DMS 273 treated with DMSO at 0.1 percent for 48 hours (cell line): Measurements from ENCODE around the gene NCCRP1.

ENCODE experiments used
- DNase-seq: peaks from one replicate; lab custom pipeline; 2025; lab: John Stamatoyannopoulos, UW

Gene NCCRP1

DNA sequence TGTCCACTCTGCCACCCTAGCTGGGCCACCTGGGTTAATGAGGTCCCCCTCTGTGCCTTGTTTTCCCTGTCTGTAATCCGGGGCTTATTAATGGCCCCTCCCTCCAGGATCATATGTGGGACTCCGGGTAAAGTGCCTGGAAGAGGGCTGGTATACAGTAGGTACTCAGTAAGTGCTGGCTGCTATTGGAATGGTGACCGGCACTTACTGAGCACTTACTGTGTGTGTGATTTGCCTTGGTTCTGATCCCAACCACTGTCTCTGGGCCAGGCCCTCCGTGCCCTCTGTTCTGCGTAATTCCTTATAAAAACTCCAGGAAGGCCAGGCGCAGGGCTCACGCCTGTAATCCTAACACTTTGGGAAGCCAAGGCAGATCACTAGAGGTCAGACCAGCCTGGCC lies 30.9 kb upstream of the NCCRP1 start:
- DNase-seq: no peak

DNA sequence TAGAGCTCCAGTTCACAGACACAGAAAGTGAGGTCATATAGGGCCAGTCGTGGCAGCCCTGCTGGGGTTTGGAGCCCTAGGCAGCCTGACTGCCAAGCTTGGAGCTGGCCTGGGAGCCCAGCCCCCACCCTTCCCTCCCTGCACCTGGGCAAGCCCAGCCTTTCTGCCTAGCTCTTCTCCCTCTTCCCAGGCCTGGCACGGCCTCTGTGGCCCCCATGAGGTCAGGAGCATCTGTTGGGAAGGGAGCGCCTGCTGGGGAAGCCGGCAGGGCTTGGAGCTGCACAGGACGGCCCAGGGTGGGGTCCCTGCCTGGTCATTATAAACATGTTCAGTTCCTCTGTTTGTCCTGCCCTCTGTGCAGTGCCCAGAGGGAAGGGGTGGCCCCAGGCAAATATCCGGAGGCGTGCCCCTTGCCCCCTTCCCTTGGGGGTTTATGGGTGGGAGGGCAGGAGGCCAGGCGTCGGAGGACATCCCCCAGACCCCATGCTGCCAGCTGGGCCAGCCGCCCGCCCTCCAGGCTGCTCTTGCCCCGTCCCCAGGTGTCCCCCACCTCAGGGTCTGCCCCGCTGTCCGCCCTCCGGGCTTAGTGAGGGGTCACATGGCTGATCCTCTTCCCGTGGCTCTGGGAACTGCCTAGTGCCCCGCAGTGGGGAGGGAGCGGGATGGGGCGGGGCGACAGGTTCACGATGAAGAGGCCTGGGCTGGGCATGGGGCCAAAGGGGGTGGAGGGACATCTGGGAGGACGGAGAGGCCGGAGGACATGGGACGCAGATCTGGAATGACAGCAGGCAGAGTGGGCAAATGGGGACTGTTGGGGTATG lies 30.0 kb upstream of the NCCRP1 start:
- peak; percentile 69 for DNase-seq

DNA sequence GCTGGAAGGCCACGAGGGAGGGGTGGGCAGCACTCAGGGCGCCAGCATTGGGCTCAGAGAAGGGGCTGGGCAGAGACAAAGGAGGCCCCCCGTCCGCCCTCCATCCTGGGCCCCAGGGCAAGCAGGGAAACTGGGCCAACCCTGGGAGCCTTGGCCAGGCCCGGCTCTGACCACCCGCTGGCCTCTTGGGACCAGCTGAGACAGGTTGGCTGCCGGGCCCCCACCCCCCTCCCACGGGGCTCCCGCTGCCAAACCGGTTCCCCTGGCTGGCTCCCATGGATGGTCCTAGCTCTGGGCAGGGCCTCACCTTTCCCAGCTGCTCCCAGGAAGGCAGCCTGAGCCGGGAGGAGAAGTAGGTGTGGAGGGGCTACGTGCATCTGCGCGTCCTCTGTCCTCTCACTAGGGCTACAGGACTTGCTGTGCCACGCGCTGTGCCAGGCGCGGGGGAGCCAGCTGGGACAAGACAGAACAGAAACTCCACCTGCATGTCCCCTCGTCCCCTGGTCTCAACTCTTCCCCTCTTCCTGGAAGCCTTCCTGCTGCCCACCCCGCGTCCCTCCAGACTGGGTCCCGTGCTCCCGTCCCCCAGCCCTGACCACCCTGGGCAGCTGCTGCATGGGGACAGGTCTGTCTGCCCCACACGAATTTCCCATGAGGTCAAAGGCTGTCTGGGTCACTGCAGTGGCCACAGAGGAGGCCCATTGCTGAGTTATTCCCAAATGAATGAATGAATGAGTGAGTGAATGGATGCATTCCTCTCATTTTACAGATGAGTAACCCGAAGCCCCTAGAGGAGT lies 29.1 kb upstream of the NCCRP1 start:
- DNase-seq: no peak

DNA sequence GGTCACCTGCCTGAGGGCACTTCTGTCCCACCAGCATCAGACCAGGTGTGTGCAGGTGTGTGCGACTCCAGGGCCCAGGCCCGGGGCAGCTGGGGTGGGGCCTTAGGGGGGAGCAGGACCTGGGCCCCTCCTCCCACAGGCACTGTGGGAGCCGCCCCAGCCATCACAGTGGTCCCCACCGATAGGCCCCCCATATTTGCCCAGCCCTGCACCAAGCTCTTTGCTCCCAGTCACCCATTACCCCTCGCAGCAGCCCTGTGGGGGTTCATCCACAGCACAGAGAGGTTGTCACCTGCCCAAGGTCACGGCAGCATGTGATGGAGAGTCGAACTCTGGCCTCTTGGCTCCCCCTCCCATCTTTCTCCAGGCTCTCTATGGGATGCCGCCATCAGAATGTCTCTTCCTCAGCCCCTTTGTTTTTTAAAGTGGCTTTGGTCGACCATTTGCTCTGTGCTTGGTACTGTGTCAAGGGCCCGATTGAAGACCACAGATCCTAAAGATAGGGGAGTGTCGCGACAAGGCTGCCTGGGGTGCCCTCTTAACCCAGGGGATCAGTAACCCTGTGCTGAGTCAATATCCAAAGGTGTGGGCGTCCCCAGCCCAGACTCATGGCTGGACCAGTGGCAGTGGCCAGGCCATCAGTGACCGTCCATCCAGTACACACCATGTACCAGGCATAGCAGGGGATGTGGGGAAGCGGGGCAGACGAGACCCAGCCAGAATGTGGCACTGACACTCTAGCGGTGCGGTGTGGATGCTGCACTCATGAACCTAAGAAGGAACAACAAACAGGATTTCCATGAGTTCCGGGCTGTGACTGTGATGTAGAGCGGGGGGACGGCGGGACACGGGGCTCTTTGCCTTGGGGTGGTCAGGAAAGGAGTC lies 28.3 kb upstream of the NCCRP1 start:
- no peak for DNase-seq

DNA sequence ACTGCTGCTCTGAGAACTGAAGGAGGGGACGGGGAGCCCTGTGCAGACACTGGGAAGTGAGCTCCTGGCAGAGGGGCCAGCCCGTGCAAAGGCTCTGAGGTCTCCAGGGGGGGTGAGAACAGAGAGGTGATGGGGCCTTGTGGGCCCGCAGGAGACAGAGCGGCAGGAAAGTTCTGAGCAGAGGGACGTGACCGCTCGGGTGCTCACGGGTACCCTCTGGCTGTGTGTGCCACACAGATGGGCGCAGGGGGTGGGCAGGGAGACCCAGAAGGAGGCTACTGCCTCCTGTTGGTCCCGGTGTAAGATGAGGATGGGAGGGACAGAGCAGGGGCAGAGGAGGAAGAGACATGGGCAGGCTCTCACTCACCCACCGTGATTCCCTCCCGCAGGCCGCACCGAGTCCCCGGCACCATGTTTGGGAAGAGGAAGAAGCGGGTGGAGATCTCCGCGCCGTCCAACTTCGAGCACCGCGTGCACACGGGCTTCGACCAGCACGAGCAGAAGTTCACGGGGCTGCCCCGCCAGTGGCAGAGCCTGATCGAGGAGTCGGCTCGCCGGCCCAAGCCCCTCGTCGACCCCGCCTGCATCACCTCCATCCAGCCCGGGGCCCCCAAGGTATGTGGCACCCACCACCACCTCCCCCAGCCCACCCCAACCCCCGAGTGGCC lies 27.5 kb upstream of the NCCRP1 start:
- no peak for DNase-seq

DNA sequence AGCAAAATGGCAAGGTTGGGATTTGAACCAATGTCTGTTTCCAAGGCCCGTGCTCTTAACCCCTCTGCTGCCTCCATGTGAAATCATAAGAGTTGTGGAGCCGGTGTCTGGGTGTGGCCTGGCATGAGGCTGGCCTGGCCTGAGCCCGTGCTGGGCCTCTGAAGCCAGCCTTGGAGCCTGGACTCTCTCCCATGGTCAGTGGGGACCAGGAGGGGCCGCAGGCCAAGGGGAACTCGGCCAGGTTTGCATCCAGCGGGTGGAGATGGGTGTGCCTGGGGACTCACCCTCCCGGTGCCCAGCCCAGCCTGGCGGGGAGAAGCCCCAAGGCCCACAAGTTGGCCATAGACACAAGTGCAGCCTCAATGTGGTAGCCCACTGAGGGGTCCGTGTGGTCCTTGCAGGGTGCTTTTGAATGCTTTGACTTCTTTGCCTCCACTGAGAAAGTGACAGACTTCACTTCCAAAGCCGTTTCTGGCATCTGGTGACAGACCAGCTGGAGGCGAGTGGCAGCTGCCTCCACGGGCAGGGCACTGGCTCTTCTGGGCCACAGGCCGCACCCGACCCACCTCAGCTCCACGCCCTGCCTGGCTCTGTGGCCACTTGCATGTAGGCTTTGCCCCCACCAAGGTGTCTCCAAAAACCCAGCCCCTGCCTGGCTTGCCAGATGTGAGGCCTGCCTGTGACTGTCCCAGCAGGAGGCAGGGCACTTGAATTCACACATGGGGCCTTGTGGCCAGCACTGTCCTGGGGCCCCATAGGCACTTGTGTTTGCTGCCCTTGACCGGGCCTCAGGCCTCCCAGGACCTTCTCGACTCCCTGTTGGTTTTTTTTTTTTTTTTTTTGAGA lies 26.2 kb upstream of the NCCRP1 start:
- no peak for DNase-seq

DNA sequence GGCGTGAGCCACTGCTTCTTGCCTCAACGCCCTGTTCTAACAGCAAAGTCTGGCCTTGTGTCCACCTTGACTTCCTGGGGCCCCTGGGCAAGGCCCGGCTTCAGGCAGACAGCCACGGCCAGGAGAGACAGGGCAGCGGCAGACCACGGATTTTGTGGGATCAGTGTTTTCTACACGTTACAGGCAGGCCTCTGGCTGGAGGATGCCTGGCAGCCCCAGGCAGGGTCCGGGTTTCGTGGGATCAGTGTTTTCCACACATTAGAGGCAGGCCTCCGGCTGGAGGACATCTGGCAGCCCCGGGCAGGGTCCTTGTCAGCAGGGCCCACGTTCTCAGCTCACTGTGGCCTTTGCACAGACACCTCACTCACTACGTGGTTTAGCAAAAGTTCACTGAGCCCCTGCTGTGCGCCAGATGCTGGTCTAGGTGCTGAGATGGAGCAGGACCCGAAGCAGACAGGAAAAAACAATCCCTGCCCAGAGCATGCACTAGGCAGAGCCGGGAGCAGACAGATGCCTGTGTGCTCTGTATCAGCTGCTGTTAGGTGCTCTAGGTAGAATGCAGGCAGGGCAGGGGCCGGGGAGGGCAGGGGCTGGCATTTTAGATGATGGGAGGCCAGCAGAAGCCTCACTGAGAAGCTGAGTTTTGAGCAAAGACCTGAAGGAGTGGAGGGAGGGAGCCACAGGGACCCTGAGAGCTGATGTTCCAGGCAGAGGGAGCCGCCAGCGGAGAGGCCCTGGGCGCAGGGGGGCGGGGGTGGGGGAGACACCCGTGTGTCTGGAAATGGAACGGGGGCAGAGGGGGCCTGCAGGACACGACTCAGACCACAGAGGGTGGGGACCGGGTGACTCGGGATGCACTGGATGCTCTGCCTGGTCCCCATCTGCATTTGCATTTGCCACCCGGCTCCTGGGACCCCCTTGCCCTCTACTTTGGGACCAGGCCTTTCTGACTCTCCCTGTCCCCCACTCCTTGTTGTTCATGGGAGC lies 25.0 kb upstream of the NCCRP1 start:
- peak; percentile 41 for DNase-seq

DNA sequence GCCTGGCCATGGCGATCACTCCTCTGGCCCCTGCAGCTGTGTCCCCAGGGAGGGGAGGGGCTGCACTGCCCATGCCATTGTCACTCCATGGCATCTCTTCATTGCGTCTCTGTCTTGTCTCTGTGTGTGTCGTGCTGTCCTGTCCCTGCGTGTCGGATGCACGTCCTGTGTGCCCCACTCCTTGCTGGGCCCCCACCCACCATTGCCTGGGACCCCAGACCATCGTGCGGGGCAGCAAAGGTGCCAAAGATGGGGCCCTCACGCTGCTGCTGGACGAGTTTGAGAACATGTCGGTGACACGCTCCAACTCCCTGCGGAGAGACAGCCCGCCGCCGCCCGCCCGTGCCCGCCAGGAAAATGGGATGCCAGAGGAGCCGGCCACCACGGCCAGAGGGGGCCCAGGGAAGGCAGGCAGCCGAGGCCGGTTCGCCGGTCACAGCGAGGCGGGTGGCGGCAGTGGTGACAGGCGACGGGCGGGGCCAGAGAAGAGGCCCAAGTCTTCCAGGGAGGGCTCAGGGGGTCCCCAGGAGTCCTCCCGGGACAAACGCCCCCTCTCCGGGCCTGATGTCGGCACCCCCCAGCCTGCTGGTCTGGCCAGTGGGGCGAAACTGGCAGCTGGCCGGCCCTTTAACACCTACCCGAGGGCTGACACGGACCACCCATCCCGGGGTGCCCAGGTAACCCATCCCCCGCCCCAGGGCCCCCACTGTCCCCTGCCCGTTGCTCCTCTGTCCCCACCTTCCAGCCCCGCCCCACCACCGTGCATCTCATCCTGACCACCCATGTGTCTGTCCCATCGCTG lies 23.9 kb upstream of the NCCRP1 start:
- DNase-seq: no peak

DNA sequence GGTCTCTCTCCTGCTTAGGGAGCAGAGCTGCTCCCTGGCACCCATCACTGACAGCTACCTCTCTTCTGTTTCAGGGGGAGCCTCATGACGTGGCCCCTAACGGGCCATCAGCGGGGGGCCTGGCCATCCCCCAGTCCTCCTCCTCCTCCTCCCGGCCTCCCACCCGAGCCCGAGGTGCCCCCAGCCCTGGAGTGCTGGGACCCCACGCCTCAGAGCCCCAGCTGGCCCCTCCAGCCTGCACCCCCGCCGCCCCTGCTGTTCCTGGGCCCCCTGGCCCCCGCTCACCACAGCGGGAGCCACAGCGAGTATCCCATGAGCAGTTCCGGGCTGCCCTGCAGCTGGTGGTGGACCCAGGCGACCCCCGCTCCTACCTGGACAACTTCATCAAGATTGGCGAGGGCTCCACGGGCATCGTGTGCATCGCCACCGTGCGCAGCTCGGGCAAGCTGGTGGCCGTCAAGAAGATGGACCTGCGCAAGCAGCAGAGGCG lies 23.2 kb upstream of the NCCRP1 start:
- DNase-seq: no peak

DNA sequence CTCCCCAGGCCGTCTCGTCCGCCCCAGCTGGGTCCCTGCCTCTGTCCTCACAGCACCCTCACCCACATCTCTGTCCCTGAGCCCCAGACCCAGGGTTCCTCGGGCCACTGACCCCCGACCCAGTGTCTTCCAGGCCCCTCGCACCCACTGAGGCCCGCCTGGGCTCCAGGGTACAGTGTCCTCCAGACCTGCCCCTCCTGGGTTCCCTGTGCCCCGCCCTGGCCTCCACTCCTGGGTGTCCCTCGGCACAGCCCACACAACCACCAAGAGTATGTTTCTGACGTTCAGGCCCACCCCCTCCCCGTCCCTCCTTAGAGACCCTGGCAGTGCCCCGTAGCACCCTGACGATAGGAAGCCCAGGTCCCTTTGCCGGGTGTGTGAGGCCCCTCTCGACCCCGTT lies 22.6 kb upstream of the NCCRP1 start:
- DNase-seq: no peak

DNA sequence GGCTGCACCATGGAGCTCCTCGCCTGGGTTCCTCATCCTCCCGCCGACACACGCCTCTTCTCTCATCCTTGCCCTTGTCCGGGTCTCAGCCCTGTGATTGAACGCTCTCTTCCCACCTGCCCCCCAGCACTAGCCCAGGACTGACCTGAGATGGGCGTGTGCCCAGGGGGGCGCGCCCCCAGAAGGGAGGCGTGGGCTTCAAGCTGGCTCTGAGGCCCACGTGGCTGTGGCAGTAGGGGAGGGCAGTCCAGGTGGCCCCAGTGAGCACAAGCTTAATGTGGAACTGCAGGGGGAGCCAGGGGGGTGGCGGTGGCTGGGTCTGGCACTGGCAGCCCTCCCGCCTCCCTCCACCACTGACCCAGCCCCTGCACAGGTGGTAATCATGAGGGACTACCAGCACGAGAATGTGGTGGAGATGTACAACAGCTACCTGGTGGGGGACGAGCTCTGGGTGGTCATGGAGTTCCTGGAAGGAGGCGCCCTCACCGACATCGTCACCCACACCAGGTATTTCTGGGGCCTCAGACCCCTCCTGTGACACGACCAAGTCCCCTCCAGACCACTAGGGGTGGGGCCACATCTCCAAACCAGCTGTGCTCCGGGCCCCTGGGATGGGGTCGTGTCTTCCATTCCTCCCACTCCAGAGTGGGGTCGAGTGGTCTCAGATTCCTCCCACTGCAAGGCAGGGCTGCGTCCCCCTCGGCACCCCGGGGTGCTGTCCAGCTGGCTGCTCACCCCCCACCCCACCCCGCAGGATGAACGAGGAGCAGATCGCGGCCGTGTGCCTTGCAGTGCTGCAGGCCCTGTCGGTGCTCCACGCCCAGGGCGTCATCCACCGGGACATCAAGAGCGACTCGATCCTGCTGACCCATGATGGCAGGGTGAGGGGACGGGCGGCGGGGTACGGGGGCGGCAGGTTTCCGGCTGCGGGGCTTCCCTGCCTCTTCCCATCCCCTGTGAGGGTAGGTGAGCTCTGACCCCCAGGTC lies 21.9 kb upstream of the NCCRP1 start:
- DNase-seq: no peak

DNA sequence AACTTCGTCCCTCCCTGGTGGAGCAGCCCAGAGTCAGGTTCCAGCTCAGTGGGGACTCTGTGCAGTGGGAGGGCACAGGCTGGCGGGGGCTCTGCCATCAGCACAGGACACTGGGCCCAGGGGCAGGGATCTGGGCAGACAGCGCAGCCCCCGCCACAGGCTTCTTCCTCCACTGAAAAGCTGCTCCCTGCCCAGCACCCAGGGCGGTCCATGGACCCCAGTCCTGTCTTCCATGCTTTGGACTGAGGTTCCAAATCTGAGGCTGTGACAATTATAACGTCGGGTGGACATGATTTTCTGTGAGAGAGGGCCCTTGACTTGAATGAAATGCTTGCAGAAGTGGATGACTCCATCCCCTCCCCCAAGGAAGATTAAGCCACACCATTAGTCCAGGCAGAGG lies 21.2 kb upstream of the NCCRP1 start:
- DNase-seq: no peak

DNA sequence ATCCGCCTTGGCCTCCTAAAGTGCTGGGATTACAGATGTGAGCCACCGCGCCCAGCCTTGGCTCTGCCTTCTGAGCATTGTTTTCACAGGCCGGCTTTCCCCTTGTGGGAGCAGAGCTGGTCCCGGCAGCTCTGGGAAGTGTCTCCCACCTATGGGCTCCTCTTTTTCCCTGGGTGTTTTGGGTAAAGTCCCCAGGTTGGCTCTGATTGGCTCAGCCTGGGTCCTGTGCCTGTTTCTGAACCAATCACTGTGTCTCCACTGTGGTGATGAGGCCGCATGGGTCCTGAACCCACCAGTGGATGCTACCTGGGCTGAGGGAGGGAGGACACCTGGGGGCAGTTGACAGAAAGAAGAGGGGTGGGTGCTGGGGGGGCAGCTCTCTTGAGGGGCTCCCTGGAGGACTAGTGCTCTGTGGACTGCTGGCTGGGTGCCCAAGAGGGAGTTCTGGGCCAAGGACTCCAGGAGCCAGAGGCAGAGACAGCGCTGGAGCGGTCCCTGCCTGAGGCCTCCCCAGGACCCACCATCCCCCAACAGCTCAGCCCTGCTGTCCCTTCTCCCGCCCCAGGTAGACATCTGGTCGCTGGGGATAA lies 19.6 kb upstream of the NCCRP1 start:
- no peak for DNase-seq

DNA sequence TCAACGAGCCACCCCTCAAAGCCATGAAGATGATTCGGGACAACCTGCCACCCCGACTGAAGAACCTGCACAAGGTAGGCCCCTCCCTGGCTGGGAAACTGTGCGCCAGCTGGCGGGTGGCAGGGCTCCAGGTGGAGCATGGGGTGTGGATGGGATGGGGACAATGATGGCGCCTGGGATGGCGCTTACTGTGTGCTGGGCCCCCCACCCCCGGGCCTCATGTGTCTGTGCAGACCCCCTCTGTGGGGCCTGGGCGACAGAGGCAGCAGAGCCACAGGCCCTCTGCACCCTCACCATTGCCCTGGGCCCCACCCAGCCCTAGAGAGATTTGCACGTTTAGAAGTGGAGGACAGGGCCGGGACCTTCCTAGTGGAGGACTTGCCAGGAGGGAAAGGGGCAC lies 19.0 kb upstream of the NCCRP1 start:
- no peak for DNase-seq

DNA sequence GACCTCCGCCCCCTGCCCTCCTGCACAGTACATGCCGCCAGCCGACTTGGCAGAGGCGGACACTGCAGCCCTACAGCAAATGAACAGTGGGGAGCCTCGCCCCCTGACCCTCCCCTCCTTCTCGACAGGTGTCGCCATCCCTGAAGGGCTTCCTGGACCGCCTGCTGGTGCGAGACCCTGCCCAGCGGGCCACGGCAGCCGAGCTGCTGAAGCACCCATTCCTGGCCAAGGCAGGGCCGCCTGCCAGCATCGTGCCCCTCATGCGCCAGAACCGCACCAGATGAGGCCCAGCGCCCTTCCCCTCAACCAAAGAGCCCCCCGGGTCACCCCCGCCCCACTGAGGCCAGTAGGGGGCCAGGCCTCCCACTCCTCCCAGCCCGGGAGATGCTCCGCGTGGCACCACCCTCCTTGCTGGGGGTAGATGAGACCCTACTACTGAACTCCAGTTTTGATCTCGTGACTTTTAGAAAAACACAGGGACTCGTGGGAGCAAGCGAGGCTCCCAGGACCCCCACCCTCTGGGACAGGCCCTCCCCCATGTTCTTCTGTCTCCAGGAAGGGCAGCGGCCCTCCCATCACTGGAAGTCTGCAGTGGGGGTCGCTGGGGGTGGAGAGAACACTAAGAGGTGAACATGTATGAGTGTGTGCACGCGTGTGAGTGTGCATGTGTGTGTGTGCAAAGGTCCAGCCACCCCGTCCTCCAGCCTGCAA lies 18.3 kb upstream of the NCCRP1 start:
- DNase-seq: no peak

DNA sequence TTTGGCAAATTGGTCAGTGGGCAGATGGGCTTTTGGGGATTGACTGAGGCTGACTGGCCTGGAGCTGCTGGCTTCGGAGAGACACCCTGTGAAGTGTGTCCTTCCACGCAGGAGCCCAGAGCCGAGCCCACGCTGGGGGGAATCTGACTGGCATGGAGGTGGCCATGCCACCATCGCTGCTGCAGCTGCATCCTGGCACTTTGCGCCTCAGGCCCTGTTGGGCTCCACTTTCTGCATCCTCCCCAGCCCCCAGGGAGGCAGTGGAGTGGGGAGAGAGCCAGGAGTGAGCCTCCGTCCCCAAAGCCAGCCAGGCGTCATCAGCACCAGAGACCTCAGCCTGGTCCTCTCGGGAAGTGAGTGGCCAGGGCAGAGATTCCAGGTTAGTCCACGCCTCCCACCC lies 17.0 kb upstream of the NCCRP1 start:
- no peak for DNase-seq
